HG02840 (cell line): ENCODE data around the gene PRKCH.

Experiments used
- ATAC-seq: cut with Tn5 transposase; IDR thresholded peaks from one replicate; pipeline ENCODE4 v1.9.1; 2021; ENCODE audit warnings: mild to moderate bottlenecking, moderate library complexity, moderate number of reproducible peaks; ENCODE audit not compliant: unreplicated experiment, low FRiP score

The PRKCH gene

DNA sequence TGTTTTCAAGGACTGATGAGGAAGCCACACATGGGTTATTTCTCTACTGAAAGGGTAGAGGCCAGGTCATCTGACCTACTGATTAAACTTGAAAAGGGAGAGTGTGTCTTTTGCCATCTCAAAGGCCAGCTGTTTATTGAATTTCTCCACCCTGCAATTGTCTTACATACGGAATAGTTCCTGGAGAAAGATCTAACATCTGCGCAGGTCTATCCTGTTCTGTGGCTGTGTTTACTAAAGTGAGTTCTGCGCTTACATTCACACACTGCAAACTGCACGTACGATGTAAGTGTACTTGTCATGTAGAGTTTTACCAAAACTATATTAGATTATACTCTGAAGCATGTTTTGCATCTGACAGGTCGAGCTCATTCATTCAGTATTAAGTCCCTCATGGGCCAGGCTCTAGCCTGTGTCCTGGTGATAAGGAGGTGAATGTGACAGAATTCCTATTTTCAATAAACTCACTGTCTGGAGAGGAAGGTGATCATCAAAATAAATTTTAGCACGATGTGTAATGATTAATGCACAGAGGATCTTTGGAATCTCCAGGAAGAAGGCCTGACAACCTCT lies 96.6 kb downstream of the PRKCH start:
- no peak for ATAC-seq

DNA sequence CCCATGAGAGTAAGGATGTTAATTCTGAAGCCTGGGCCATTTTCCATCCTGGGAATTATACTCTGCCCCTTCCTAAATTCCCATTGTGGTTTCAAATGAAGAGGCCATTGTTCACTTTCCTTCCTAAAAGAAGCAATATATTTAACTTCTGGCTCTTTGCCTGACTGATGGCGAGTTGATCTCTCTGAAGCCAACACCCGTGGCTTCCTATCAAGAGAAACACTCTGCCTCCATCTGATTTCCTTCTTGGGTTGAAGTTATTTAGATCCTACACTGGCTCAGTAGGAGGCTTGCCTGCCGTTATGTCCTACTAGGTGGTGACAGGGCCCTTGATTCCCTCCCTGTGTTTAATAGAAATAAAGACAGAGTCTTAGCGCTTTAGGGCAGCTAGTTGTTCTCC lies 97.4 kb downstream of the PRKCH start:
- no peak for ATAC-seq

DNA sequence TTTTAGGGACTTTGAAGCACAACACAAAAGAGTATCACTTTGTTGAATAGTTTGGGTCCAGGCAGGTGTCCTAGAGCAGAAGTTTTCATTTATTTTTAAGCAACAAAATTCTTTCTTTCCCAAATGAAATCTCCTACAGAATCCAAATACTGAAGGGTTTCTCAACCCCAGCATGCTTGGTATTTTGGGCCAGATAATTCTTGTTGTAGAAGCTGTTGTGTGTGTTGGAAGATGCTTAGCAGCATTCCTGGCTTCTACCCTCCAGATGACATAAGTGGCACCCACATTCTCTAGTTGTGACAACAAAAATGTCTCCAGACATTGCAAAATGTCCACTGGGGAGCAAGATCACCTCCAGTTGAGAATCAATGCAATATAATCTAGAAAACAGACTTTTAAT lies 97.8 kb downstream of the PRKCH start:
- no peak for ATAC-seq

DNA sequence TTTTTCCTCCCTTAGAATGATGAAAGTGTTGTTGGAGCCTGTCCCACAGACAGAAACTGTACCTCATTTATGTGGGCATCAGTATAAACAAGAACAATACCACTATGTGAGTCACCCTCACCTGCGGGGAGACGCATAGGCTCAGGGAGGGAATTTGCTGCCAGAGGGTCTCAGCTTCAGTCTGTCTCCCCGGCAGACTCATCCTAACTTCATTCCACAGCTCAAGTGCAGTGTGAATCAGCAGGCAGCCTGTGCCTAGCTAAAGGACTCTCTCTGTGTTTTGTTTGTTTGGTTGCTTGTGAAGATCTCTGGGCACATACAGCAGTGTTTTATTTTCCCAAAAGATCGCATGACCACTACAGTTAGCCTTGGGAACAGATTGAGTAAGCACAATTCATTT lies 98.9 kb downstream of the PRKCH start:
- no peak for ATAC-seq

DNA sequence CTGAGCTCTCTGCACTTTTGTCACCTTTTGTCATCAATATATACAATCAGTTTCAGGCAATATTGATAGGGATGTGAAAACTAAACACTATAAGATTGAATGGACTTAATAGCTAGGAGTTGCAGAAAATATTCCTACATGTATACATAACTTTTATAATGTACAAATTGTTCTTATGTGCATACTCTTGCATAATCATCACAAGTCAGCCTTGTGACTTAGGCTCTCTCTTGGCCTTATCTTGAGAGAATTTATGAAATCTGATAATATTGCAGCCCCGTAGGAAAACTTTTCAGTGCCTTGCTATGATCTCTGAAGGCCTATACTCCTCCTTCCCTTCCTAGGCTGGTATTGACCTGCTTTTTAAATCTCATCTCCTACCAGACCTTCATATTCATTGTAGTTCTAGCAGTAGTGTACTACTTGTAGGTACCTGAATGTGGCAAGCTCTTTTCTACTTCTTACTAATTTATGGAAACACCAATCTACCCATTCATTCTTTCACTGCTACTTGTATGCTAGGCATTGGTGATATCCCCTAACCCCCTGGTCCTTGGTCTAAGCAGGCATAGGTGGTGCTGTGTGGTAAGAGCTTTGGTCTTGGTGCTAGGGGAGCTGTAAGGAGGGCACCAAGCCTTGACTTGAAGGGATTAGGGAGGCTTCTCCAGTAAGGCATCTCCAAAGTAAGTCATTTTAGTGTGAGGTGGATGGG lies 100.0 kb downstream of the PRKCH start:
- no peak for ATAC-seq

DNA sequence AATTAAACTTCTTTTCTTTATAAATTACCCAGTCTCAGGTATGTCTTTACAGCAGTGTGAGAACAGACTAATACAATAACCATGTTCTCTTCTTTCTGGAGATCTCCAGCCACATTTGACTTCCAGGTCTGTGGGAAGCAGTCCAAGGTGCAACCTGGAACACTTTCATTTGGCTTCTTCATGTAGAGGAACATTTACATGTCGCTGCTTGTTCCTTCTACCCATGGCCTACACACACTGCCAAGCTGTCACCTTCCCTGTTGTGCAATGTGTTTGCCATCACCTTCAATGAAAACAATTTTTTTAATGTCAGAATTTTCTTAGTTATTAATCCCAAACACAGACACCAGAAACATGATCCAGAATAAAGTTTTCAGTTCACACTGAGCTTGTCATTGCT lies 104.7 kb downstream of the PRKCH start:
- no peak for ATAC-seq

DNA sequence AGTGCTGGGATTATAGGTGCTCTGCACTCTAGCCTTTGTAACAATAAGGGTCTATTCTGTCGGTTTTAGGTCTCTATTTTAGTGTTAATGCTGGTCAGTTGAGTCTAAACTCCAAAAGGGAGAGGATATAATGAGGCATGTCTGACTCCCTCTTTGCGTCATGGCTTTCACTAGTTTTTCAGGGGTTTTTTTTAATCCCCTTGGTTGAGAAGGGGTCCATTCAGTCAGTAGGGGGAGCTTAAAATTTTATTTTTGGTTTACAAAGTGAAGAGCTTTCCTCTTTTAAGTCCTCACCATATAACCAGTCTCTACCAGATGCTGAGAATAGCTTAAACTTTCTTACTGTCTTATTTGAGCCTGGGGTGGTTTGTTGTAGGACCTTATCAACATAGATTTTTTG lies 106.9 kb downstream of the PRKCH start:
- no peak for ATAC-seq

DNA sequence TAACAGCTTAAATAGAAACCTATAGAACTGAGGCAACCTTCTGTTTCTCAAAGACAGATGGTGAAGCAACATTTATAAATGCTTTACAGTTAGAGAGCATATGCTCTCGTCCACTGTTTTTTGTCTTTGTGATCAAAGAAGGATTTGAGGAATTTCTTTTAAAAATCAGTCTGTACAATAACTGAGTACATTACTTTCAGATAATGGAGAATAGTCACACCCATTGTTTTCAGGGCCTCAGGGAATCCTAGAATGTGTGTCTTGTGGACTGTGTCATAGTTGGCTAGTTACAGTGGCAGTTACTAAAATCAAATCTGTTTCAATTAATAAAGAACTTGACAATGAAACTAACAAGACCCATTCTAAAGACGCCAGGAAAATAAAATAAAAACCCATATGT lies 107.9 kb downstream of the PRKCH start:
- ATAC-seq = no peak

DNA sequence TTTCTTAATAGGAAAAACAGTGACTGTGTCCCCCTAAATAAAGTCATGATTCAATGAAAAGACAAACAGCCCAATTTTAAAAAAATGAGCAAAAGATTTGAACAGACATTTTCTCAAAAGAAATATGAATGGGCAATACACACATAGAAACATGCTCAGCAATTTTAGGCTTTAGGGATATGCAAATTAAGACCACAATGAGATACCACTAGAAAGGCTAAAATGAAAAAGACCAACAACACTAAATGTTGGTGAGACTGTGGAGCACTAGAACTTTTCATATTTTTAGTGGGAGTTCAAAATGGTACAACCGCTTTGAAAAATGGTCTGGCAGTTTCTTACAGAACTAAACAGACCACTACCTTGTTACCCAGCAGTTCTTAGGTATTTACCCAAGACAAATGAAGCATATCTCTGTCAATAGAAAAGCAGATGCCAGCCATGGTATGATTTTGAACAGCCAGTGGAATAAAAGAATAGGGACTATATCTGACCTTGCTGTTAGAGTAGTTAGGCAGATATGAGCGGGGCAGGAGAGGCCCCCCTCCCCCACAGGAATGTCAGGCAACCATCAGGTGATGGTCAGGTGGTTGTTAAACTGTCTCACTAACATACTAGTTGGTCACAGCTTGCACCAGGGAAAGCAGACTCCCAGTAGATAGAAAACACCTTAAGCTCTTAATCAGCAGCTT lies 108.8 kb downstream of the PRKCH start:
- ATAC-seq = no peak

DNA sequence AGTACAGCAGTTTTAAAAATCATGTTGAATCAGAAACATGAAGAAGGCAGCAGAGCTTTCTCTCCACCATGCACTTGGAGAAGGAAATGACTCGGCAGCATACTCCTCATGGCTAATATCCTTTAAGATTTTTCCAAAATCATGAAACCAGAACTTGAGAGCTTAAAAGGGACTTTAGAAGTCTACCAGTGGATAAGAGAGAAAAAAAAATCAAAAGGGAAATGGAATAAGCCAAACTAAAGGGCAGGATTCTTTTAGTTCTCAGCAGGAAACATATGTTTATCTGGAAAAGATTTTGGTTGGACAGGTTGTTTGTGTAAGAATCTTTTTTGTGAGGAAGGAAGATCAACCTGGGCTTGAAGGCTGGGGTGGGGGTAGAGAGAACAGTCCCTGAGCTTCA lies 111.8 kb downstream of the PRKCH start:
- ATAC-seq = no peak

DNA sequence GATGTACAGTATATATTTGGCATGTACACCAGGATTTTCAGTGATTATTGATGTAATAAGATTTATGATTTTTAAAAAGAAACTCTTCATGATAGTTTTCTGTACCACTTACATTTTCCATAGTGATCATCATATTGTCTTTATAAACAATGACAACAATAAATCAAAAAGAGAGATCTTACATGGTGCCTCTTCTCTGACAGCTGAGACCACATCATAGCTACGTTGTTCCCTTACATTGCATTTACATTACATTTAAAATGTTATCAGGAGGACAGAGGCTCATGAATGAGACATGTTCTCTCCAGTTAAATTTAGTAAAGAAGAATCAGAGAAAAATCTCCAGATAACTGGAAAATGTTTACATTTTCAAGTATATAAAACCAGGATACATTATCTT lies 112.4 kb downstream of the PRKCH start:
- no peak for ATAC-seq

DNA sequence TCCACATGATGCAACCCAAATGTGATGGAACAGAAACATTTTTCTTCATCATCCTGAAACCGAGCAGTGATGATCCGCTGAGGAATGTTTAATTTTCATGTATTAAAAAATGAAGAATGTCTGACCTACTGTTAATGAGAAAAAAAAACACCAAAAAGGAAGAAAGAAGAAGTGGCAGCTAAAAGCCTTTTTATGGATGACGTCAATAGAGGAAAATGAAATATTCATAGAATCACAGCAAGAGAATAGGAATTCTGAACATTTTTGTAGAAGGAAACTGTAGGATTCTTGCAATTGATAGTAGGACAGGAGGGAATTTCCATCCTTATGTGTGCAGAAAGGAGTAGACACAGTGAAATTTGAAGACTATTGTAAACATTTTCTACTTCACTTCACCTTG lies 112.9 kb downstream of the PRKCH start:
- no peak for ATAC-seq

DNA sequence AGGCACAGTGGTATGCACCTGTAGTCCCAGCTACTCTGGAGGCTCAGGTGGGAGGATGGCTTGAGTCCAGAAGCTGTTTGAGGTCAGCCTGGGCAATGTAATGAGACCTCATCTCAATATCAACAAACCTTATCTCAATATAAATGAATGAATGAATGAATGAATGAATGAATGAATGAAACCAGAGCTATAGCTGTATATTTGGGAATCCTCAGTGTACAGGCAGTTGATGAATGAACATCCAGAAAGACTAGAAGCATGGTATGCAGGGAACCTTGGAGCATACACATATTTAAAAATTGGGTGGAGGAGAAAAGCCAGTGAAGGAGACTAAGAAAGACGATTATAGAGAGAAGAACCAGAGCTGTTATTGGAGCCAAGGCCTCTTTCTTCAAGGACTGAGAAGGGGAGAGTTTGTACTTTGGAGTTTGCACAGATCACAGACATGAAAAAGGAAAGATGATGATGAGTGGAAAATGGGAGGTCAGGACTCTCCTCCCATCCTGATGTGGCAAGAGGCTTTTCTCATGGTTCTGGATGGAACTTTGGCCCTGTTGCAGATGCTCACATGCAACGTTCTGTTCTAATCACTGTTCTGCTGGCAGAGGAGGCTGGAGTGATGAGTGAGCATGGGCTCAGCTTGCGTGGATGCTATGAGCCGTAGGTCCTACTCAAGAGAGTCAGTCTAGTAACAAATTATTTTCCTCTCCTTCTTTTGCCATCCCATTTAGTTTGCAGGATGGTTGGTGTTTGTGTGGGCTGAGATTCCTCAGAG lies 114.4 kb downstream of the PRKCH start:
- ATAC-seq = no peak

DNA sequence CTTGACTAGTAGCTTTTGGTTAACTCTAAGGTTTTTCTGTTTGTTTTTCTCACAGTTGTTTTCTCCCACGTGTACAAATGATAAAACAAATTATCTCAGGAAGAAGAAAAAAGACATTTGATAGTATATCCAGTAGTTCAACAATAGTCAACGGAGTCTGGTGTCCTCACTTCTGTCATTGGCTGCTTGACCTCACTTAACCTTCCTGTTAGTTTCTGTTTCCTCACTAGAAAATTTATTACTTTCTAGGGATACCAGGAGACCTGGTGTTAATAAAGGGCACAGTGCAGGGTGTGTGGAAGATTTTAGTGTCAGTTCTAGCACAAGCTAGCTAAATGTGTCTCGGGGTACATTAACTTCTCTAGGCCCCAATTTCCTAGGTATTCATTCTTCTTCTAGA lies 116.0 kb downstream of the PRKCH start:
- ATAC-seq = no peak

DNA sequence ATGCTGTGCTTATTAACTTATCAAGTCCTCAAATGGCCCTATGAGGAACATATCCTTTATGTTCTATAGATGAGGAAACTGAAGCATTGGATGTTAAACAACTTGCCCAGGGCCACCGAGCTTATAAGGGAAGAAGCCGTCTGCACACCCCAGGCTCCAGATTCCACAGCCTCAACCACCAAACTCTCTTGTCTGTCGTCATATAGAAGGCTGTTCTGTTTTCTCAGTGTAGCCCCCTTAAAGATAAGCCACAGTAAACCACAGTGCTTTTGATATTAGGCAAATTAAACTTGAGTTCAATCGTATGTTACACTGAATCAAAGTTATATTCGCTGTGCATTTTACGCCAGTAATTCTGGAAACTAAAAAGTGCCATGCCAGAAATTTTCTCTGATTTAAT lies 116.7 kb downstream of the PRKCH start:
- ATAC-seq = no peak

DNA sequence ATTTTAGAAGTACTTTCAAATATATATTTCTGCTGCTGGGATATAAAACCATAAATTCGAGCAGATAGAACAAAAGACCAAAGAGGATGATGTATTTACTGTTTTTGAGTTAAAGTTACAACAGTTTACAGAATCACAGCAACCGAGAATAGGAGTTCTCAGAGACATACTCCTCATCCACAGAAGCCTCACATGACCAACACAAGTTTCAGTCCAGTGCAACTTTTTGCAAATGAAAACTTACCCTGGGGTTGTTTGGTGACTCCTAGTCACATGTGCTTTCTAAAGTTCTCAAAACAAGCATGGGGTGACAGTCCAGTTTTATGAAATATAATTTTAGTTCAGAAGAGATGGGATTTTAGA lies 117.1 kb downstream of the PRKCH start:
- no peak for ATAC-seq

DNA sequence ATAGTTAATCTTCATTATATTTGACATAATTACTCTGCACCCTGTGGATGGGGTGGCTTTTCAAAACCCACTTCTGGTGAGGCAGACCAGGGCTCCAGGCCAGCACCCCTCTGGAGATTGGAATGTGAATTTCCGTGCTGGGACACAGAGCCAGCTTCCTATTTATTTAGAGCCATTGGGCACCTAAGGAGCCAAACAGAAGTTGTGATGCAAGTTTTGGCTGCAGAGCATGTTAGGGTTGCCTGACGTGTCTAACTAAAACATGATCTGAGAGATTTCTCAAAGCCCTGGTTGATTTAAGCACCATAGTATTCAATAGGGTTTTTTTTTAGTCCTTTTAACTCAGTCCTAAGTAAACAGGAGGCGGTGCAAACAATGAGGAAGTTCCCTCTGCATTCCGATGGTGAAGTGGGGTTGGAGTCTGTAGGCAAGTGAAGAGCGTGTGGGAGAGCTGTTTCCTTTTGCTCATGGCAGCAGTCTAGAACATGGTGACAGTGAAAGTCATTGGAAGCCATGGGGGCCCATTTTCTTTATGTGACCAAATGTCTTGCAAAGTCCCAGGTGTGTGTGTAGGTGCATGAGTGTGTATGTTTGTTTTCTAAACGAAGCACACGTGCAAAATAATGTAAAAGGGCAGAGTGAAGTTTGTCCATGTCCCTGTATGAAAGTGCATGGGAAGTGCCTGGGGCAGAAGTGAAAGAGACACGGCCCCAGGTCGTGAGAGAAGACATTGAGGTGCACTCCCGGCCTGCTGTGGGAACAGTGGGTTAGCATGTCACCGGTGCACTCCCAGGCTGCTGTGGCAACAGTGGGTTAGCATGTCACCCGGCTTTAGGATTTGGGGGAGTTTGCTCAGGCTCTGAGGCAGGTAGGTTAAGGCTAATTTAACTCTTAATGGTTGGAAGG lies 117.7 kb downstream of the PRKCH start:
- ATAC-seq = no peak

DNA sequence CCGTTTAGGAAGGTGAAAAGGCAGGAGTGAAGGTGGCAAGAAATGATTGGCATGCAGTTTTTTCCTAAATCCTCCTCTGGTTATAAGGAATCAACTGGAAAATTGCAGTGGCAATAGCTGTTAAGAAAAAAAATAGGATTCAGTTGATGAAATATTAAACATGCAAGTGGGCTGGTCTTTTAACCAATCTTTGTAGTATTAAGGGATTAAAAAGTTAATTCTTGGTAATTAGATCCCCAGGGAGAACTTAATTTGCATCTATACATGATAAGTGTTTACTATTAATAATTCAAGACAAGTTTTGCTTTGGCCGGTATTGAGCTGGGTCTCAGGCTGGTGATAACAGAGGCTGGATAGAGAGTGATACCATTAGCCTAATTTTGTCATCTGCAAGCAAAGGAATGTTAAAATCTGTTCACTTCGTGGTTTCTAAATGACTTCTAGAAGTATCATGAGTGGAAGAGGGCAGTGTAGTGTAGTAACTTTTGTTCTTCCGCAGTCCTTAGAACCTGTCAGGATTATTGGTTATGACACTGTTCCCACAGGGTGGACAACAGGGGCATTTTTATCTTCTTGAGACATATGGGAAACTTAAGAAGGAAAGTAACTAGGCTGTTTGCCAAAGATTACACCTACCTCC lies 118.5 kb downstream of the PRKCH start:
- no peak for ATAC-seq

DNA sequence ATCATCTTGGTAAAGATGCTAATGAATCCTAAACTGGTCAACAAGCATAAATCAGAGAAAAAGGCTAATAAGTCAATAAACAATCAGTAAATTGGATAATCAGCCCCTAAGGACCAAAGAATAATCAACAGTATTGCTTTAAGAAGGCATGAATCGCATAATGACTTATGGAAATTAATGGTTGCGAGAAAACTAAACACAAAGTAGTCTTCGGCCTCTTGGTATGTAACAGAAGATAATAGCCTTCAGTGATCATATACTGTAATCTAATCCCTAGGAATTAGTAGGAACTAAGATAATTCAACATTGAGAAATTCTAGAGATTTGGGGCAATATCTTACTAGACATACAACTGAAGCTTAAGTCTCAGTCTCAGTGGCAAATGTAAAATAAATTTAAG lies 122.1 kb downstream of the PRKCH start:
- no peak for ATAC-seq

DNA sequence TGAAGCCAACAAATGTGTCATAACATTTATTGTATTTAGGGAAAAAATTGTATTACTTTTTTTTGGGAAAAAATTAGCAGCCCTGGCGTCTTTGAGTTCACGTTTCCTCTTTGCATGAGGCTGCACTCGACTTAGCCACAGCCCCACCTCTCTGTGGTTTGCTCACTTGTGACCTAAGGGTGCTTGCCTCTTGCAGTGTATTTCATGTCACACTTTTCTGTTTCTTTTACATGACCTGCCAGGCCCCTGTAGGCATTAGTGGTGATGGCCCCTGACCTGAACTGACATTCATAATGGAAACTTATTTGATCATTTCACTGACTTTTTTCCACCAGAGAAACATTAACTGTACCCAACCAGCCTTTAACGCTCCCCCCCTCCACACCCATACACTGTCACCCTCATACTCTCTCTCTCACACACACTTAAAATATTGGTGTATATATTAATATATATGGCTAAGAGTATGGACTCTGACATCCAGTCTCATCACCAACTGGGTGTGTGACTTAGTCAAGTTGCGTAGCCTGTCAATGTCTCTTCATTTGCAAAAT lies 122.9 kb downstream of the PRKCH start:
- ATAC-seq = no peak
